MM.1S (cell line): ENCODE measurements around the gene KAT7.

ENCODE experiments used
- DNase-seq: peaks from one replicate; pipeline ENCODE4 v3.0.0-alpha.2; 2015
- H2AFZ ChIP-seq: fragments of 300-600 bp; sonication (generic); 2 replicates; pipeline ENCODE4 v1.6.0; 2016; ENCODE audit warnings: antibody characterized with exemption, low read length
- H3F3A ChIP-seq: fragments of 300-600 bp; sonication (generic); 2 replicates; pipeline ENCODE4 v1.6.1; 2016; ENCODE audit warnings: mild to moderate bottlenecking, antibody characterized with exemption, low read length, moderate library complexity, mixed read lengths; ENCODE audit not compliant: insufficient read depth
- H3K27ac ChIP-seq: fragments of 300-600 bp; sonication (generic); 2 replicates; pipeline ENCODE4 v1.5.1; 2016; ENCODE audit warnings: mild to moderate bottlenecking, low read length
- H3K27me3 ChIP-seq: fragments of 300-600 bp; sonication (generic); replicated peaks from 2 replicates; pipeline ENCODE4 v1.6.0; 2016; ENCODE audit warnings: low read length; ENCODE audit not compliant: insufficient read depth
- H3K36me3 ChIP-seq: fragments of 300-600 bp; sonication (generic); replicated peaks from 2 replicates; pipeline ENCODE4 v1.6.1; 2016; ENCODE audit warnings: mild to moderate bottlenecking, low read length, mixed read lengths; ENCODE audit not compliant: insufficient read depth
- H3K4me1 ChIP-seq: fragments of 300-600 bp; sonication (generic); 2 replicates; pipeline ENCODE4 v1.6.1; 2016; ENCODE audit warnings: low read length, mixed read lengths
- H3K4me2 ChIP-seq: fragments of 300-600 bp; sonication (generic); 2 replicates; pipeline ENCODE4 v1.6.0; 2016; ENCODE audit warnings: low read depth, low read length
- H3K4me3 ChIP-seq: fragments of 300-600 bp; sonication (generic); 2 replicates; pipeline ENCODE4 v1.5.1; 2016; ENCODE audit warnings: low read length, mixed read lengths
- H3K79me2 ChIP-seq: fragments of 300-600 bp; sonication (generic); 2 replicates; pipeline ENCODE4 v1.6.1; 2016; ENCODE audit warnings: mixed run types, low read length, mixed read lengths
- H3K9ac ChIP-seq: fragments of 300-600 bp; sonication (generic); 2 replicates; pipeline ENCODE4 v1.6.1; 2016; ENCODE audit warnings: low read length, mixed read lengths
- H3K9me2 ChIP-seq: fragments of 300-600 bp; sonication (generic); replicated peaks from 2 replicates; pipeline ENCODE4 v1.6.1; 2016; ENCODE audit warnings: mild to moderate bottlenecking, low read length, mixed read lengths; ENCODE audit not compliant: insufficient read depth
- H3K9me3 ChIP-seq: fragments of 300-600 bp; sonication (generic); replicated peaks from 2 replicates; pipeline ENCODE4 v1.6.1; 2016; ENCODE audit warnings: mild to moderate bottlenecking, low read length, mixed read lengths; ENCODE audit not compliant: insufficient read depth
- H4K20me1 ChIP-seq: fragments of 300-600 bp; sonication (generic); 2 replicates; pipeline ENCODE4 v1.6.1; 2016; ENCODE audit warnings: mild to moderate bottlenecking, low read length, moderate library complexity, mixed read lengths; ENCODE audit not compliant: insufficient read depth
- EZH2 ChIP-seq: fragments of 300-600 bp; sonication (generic); optimal IDR thresholded peaks from 2 replicates; pipeline ENCODE3; 2017; ENCODE audit warnings: low read depth, mild to moderate bottlenecking, antibody characterized with exemption, low read length, mixed read lengths
- EZH2phosphoT487 ChIP-seq: fragments of 300-600 bp; sonication (generic); IDR thresholded peaks from 2 replicates; pipeline ENCODE4 v1.6.1; 2018; ENCODE audit warnings: antibody characterized with exemption, low read length
- TF ChIP-seq, protein P1 (sequence below): fragments of 300-600 bp; sonication (generic); IDR thresholded peaks from 2 replicates; pipeline ENCODE4 v1.5.1; 2016; ENCODE audit warnings: antibody characterized with exemption, low read length, mixed read lengths

Gene KAT7

DNA sequence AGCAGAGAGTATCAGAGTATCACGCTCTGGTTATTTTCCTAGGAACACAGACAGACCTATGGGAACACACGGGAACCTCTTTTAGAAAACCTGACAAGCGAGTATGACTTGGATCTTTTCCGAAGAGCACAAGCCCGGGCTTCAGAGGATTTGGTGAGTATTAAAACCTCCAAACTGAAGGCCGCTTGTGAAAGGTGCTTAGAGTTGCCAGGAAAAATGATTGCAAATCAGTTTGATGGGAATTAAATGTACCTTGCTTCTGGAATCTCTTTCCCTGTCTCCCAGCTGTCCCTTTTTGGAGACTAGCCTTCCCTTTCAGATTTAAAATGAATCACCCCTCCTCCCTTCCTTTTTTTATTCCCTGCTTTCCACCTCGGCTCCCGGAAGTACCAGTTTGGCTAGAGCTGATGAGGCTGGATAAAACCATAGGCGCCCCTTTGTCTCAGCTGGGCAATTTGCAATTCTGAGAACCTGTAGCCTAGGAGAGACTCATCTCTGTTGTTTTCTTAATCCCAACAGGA, 27.3 kb downstream of the KAT7 start:
- Histone ChIP-seq H3K9ac (no peak overlapping the region), H3K36me3 (peaks cover 10% of the 10 kb centered on the region; the same call in 1 of the 2 replicates), H3K4me1 (no peaks in the 10 kb centered on the region), H3K4me2 (no peak overlapping the region), H3K9me3 (no peaks in the 10 kb centered on the region), H3K79me2 (peaks cover 37% of the 10 kb centered on the region), H2AFZ (no peak overlapping the region), H3F3A (no peaks in the 10 kb centered on the region), H3K27ac (no peak overlapping the region), H3K9me2 (no peaks in the 10 kb centered on the region), H3K4me3 (no peak overlapping the region), H4K20me1 (no peaks in the 10 kb centered on the region), H3K27me3 (no peaks in the 10 kb centered on the region)
- TF ChIP-seq EZH2phosphoT487: no peak
- no peak for TF ChIP-seq EZH2
- TF ChIP-seq, protein P1, sequence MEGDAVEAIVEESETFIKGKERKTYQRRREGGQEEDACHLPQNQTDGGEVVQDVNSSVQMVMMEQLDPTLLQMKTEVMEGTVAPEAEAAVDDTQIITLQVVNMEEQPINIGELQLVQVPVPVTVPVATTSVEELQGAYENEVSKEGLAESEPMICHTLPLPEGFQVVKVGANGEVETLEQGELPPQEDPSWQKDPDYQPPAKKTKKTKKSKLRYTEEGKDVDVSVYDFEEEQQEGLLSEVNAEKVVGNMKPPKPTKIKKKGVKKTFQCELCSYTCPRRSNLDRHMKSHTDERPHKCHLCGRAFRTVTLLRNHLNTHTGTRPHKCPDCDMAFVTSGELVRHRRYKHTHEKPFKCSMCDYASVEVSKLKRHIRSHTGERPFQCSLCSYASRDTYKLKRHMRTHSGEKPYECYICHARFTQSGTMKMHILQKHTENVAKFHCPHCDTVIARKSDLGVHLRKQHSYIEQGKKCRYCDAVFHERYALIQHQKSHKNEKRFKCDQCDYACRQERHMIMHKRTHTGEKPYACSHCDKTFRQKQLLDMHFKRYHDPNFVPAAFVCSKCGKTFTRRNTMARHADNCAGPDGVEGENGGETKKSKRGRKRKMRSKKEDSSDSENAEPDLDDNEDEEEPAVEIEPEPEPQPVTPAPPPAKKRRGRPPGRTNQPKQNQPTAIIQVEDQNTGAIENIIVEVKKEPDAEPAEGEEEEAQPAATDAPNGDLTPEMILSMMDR: no peak
- DNase-seq: no peak

DNA sequence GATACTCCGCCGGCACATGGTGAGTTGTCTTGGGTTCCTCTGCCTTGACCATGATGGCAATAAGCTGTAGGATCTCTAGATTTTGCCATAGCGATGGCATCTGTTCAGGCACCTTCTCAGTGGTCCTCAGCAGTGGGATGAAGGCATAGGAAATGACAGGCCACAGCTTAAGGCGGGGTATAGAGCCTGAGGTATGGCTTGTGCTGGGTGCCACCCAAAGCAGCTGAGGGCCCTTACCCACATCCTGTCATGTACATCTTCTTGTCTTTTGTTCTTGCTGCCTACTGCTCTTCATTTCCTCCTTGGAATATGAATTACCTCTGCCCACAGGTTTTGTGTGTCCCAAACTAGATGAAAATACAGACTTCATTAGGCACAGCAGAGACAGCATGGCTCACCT, 29.5 kb downstream of the KAT7 start:
- H3K4me2 ChIP-seq: no peak overlapping the region
- H3K9ac ChIP-seq: no peak overlapping the region
- H3K79me2 ChIP-seq: peaks cover 40% of the 10 kb centered on the region
- H3F3A ChIP-seq: no peaks in the 10 kb centered on the region
- no peak overlapping the region for H3K4me3 ChIP-seq
- no peak overlapping the region for H2AFZ ChIP-seq
- H3K27ac ChIP-seq: no peak overlapping the region
- H3K4me1 ChIP-seq: no peaks in the 10 kb centered on the region
- no peaks in the 10 kb centered on the region for H3K9me3 ChIP-seq
- H3K9me2 ChIP-seq: no peaks in the 10 kb centered on the region
- TF ChIP-seq EZH2 (no peak), EZH2phosphoT487 (no peak)
- TF ChIP-seq, protein P1: no peak
- H3K36me3 ChIP-seq: peaks cover 13% of the 10 kb centered on the region; the same call in 1 of the 2 replicates
- no peaks in the 10 kb centered on the region for H4K20me1 ChIP-seq
- no peak for DNase-seq
- no peaks in the 10 kb centered on the region for H3K27me3 ChIP-seq

DNA sequence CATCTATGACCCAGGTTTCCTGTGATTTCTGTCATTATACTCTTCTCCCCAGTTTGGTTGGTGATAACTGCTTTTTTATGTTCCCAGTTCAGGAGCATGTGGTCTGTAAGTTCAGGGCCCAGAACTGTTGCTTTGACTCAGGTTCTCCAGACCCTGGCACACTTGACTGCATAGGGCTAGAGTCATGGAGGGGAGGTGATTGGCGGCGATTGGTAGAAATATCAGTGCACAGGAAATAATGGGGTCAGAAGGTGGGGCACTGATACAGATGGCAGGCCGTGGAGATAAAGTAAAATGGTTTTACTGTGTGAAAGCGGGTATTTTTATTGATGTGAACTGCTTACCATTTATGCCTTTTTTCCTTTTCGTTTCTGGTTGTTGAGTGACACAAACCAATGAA, 30.7 kb downstream of the KAT7 start:
- Histone ChIP-seq H3K4me2 (no peak overlapping the region), H3K36me3 (peaks cover 23% of the 10 kb centered on the region), H3K4me3 (no peak overlapping the region), H3K9ac (no peak overlapping the region), H3K27me3 (no peaks in the 10 kb centered on the region), H3K9me2 (no peaks in the 10 kb centered on the region), H2AFZ (no peak overlapping the region), H4K20me1 (no peaks in the 10 kb centered on the region), H3F3A (no peaks in the 10 kb centered on the region), H3K79me2 (peaks cover 33% of the 10 kb centered on the region), H3K27ac (no peak overlapping the region), H3K9me3 (no peaks in the 10 kb centered on the region), H3K4me1 (no peaks in the 10 kb centered on the region)
- no peak for TF ChIP-seq EZH2
- TF ChIP-seq, protein P1: no peak
- TF ChIP-seq EZH2phosphoT487: no peak
- DNase-seq: no peak
